ENCODE results near the gene CA5A. TPM values are rescaled to one million over a fixed set of nuclear protein-coding genes. Genes with fewer than 3 reads are reported as not detected.

The CA5A gene
- total and polyA plus RNA-seq, 2 of the 4 experiments (the other 2 are of a cell fraction): not detected

DNA sequence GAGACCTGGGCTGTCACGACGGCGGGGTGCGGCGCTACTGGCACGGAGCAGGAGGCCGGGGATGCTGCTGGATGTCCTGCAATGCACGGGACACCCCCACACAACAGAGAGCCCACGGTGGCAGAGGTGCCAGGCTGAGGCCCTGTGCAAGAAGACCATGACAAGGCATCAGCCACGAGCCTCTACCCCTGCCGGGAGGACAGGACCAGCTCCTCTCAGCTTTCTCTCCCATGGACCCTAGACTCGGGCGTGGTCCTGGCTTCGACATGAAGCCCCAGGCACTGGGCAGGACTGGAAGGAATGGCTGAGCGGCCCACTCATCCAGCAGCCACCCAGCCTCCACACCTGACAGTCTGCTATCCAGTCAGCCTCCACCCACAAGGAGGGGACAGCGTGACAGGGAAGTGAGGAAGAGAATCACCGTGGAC is 92.6 kb downstream of the CA5A start:
- H2BK15ac ChIP-seq (ENCODE audit: low read depth, low read length): no peak overlapping the region
- H4K5ac ChIP-seq (ENCODE audit: low read depth, low read length): no peak overlapping the region
- H4K20me1 ChIP-seq (ENCODE audit: insufficient read depth, low read length): peaks cover 91% of the 10 kb centered on the region
- no peaks in the 10 kb centered on the region for H3K9me3 ChIP-seq (ENCODE audit: control insufficient read depth, insufficient read depth, low read length)
- H3K27ac ChIP-seq (ENCODE audit: insufficient read depth, low read length): no peak overlapping the region
- ChIA-PET CTCF (no interaction called here), POLR2A (ENCODE audit: unreplicated experiment) (no interaction called here)
- ATAC-seq (ENCODE audit: low read depth) (no peak), DNase-seq (no peak)
- H3K23ac ChIP-seq (ENCODE audit: low read depth, low read length): no peak overlapping the region
- H4K91ac ChIP-seq (ENCODE audit: insufficient read depth, low read depth, low read length): no peak overlapping the region
- no peaks in the 10 kb centered on the region for H3K4me1 ChIP-seq (ENCODE audit: control insufficient read depth, insufficient read depth, low read length)
- H3K18ac ChIP-seq (ENCODE audit: low read depth, low read length): no peak overlapping the region
- H2BK20ac ChIP-seq (ENCODE audit: low read depth, low read length): no peak overlapping the region
- H2AK9ac ChIP-seq (replicated peaks; ENCODE audit: low read depth, low read length, poor library complexity): no peak overlapping the region
- in situ Hi-C loops (cut with MboI; ENCODE audit: low sequenced_read_pairs): no loop called here
- H3K79me1 ChIP-seq (ENCODE audit: low read depth in 1 of 2, low read length in 2 of 2): peaks cover 24 to 95% of the 10 kb centered on the region in 2 experiments
- no peak overlapping the region for H3K14ac ChIP-seq (replicated peaks; ENCODE audit: low read depth, low read length)
- H2AFZ ChIP-seq (replicated peaks; ENCODE audit: low read length, poor library complexity): no peak overlapping the region
- no peak overlapping the region for H2BK5ac ChIP-seq (ENCODE audit: low read depth, low read length, poor library complexity, severe bottlenecking)
- H3K56ac ChIP-seq (ENCODE audit: extremely low read depth, insufficient read depth, low read length): no peak overlapping the region
- 0 out of 2 replicates have a peak overlapping the region, but pooled peaks have one; percentile 39 for H2AK5ac ChIP-seq (ENCODE audit: low read depth, low read length)
- no peaks in the 10 kb centered on the region for H3K27me3 ChIP-seq (ENCODE audit: control insufficient read depth, insufficient read depth, low read length)
- no TSS peak for BruUV-seq (replicated peaks)
- dilution Hi-C loops (cut with HindIII; ENCODE audit: low sequenced_read_pairs, unreplicated experiment): no loop called here
- H3K9ac ChIP-seq (ENCODE audit: low read depth, low read length): no peak overlapping the region
- no peak overlapping the region for H2BK120ac ChIP-seq (ENCODE audit: low read depth, low read length)
- intact Hi-C loops (cut with micrococcal nuclease): no loop called here
- peaks cover 75% of the 10 kb centered on the region for H3K36me3 ChIP-seq (ENCODE audit: control insufficient read depth, insufficient read depth, low read length)
- 90% methylated on average over 7 of the region's 17 CpGs; no CpG with 5 or more reads in 1 of the 2 experiments for WGBS, 2 experiments (ENCODE audit: extremely low coverage in 2 of 2, insufficient read length in 1 of 2)
- no peak for TF ChIP-seq SMC3 (IDR thresholded peaks at IDR 0.05; ENCODE audit: low read depth, low read length)
- TF ChIP-seq RAD21 (IDR thresholded peaks at IDR 0.05; ENCODE audit: low read length): no peak
- TF ChIP-seq MAFK (IDR thresholded peaks at IDR 0.05; ENCODE audit: low read depth, low read length): no peak
- TF ChIP-seq CEBPB (IDR thresholded peaks at IDR 0.05; ENCODE audit: low read depth, low read length): no peak
- no peak for TF ChIP-seq FOS (IDR thresholded peaks at IDR 0.05; ENCODE audit: low read depth, low read length)
- H3K4me2 ChIP-seq (ENCODE audit: low read depth, low read length): no peak overlapping the region
- H3K9me1 ChIP-seq (ENCODE audit: insufficient read depth, low read length): peaks cover 6% of the 10 kb centered on the region; the same call in 1 of the 2 replicates
- H3K4me3 ChIP-seq (ENCODE audit: insufficient read depth, low read depth, low read length): no peak overlapping the region
- H4K8ac ChIP-seq (ENCODE audit: low read depth in 2 of 2, low read length in 2 of 2): no peak overlapping the region
- no peak overlapping the region for H3K4ac ChIP-seq (ENCODE audit: low read depth, low read length)

All from IMR-90 (cell line).